Stimulated activated CD4-positive, alpha-beta T cell treated with anti-CD3 and anti-CD28 coated beads, Interleukin-1b, Interleukin-23, amount 100 ng/mL, for 1 hour (primary cell): ENCODE measurements around the gene RAB1A.

Experiments used
- DNase-seq, 2 donors: peaks; one replicate each; pipeline ENCODE4 v3.0.0-alpha.2; 2020; ENCODE audit warnings: low read depth in 2 of 2

The RAB1A gene

DNA sequence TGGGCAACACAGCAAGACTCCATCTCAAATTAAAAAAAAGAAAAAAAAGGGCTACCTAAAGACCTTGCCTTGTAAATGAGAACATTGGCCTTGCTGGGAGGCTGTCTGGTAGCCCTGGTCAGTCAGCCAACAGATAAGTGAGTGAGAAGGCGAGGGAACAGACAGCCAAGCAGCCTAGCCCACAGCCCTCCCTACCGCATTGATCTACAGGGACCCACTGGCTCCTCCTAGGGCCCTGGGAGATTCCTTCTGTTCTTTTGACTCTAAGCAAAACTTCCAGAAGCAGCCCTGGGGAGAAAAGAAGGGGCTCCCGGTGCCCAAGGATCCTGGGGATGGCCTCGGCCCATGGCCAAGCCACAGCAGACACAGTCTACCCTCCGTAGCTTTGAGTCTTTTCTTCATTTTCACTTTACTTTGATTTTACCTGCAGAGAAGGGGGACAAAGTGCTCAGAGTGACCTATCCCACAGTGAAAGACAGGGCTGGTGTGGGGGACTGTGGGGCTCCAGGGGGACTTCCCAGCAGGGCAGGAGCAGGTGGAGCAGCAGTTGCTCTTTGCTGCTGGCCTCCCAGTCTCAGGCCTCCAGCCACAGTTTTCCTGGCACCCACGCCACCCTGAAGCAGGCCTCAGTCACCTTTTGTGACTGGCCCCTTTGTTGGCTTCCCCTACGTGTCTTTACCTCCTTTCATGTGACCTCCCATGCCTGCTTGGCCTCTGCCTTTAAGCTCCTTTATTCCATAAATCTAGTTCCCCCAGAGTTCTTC, 68.6 kb downstream of the RAB1A start:
- DNase-seq, result no peak

DNA sequence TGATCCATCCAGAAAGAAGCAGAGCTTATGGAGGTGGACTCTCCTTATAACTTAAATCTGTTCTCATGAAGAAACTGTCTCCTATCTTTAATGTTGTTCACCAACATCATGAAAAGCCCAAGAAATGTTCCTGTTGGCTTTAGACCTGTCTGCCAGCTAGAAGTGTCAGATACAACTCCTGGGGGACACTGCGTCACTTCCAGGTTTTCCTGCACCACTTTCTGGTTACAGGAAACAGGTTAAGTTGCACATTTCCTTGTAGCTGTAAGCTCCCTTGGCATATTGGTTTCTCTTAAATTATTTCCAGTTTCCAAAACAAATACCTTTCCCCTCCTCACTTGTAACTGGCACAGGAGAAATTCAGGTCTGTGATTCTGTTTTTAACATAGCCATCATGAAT, 70.8 kb downstream of the RAB1A start:
- no peak for DNase-seq

DNA sequence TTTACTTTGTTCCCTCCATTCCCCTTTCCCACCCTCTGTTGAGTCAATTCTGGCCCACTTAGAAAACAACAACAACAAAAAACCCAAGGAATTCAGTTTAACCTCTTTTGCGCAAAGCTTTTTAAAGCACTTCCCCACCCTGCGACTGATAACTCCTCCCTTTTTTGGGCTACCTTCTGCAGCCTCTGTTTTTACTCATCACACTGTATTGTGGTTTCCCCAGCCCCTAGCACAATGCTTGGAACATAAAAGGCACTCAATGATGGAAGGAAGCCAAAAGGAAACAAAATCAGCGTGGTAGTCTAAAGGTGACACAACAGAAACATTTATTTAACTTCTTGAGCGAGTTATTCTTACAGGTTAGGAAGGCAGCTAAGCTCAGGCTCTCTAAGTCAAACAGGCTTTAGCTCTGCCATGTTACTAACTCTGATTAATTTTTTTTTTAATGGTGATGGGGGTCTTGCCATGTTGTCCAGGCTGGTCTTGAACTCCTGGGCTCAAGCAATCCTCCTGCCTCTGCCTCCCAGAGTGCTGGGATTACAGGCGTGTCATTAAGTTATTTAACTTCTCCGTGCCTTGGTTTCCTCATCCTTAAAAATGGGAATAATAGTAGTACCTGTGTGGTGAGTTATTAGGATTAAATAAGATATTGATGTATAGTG, 72.4 kb downstream of the RAB1A start:
- DNase-seq, result peak in 1 of 2 donors; percentile 32

DNA sequence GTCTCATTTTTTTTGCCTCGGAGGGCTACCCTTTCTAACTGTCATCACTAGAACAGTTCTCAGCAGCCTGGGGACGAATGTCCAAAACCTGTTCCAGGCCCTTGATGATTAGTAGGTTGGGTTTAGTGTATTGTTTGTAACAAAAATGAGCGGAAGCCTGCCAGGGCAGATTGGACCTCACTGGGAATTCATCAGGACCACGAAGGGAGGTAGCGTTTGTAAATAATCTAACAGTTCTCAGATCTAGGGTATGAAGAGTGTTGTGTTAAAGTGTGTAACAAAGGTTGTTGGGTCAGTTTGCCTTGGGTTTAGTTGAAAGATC, 72.9 kb downstream of the RAB1A start:
- no peak for DNase-seq

DNA sequence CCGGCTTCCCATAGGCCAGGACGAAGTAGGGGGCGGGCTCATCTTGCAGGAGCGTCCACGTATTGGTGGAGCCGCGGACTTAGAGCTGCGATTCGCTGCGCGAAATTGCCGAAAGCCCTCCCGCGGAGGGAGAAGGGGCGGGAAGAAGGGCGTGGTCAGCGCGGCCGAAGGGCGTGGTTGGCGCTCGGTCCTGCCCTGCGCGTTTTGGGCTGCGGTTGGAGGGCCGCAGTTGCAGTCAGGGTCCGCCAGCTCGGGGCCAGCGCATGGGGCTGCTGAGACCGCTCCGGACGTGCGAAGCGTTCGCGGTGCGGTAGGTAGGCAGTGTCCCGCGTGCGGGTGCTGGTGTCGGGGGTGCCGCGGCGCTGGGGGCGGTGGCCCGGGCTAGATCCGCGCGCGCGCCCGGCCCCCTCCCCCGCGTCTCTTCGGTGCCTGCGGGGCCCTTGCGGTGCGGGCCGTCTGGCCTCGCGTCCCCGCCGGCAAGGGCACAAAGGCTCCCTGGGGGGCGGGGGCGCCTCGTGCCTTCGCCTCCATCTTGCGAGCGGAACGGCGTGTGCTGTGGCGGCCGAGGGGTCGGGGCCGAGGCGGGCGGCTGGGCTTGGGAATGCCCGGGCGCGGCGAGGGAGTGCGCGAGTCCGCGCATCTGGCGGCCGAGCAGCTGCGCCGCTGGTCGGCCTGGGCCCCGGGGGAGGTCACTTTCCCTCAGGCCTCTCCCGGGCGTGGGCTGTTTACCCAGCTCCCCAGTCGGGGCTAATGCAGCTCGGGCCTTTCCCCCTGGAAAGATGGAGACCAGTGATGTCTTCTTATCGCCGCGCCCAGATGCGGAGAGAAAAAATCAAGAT, 73.5 kb downstream of the RAB1A start, which contains the start of gene CEP68:
TSS of gene CEP68 (plus strand) at position 202 of the 839 bp plus-strand sequence. CDS start 13,029 bp downstream, outside the sequence.
- peak; percentile 88 to 95 for DNase-seq

DNA sequence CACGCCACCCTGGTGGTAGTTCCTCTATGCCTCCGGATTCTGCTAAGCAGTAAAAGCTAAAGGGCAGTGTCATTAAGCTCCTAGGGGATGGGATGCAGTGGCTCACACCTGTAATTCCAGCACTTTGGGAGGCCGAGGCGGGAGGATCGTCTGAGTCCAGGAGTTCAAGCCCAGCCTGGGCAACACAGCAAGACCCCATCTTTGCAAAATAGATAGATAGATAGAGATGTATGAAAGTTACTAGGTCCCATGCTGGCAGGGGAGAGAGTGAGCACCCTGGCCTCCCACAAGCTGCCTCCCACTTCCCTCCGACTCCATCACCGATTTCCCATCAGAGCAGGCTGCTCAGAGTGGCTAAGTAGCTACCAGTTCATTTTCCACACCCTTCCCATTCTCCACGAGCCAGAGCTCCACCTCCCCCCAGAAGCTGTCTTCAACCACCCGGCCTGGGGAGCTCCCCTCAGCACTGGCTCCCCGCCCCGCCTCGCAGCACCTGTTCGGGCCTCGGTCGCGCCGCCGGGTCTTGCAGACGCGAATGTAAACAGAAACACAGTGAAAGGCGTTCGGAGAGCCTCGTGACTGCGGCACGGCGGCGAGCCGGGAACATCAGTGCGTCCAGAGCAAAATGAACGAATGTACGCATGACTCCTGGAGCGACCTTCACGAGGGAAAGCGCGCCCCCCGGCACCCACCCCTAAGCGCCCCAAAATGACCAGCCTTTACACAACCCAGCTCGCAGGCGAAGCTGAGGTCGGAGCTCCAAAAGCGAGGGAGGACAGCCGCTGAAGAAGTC, 74.3 kb downstream of the RAB1A start:
- DNase-seq, result peak in 1 of 2 donors; percentile 12

DNA sequence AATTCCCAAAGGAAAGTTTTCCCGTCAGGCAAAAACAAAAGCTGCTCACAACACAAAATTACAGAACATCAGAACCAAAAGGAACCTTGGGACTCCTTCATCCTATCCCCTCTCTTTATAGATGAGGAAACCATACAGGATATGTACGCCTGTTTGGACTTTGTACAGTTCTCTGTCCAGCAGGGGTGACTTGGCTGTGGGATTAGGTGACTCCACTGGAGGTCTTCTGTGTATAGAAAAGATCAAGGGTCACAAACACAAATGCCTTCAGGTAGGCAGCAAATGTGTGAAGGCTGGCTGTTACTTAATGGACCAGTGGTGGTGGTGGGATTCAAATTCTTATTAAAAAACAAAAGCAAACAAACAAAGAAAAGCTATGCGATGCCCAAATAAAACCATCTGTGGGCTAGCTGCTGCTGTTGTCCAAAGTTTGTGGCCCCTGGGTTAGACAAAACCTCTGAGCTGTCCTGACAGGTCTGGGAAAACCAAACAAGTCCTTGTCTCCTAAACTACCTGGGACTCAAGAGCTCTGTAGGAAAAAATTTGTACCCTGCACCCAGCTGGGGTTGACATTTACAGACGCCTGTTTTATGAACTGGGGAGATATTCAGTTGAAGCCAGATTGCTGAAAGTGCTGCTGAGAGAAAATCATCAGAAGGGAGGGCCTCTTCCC, 75.0 kb downstream of the RAB1A start:
- no peak for DNase-seq

DNA sequence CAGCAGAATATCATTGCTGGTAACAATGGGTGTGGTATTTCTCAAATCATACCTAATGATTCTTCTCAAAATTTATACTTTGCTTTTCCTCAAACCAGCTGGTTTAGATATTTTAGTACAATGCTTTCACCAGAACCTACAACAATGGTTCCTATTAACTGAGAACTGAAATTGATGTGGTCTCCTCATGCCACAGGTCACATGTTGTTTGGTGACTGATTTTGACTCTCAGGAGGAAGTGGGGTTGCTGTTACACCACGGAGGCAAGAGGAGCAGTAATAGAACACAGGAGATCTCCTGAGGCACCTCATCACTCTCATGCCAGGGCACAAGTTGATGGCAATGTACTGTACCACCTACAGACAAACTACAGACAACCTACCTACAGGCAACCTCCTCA, 76.7 kb downstream of the RAB1A start:
- no peak for DNase-seq

DNA sequence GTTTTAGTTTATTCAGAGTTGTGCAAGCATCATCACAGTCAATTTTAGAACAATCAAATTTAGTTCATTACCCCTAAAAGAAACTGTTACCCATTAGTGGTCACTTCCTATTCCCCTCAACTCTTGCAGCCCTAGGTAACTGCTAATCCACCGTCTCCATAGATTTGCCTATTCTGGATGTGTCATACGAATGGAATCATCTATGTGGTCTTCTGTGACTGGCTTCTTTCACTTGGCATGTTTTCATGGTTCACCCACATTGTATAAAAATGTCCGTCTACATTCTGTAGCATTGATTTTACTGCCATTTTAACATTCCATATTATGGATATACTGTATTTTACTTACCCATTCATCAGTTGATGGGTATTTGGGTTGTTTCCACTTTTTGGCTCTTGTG, 79.0 kb downstream of the RAB1A start:
- DNase-seq, result no peak

DNA sequence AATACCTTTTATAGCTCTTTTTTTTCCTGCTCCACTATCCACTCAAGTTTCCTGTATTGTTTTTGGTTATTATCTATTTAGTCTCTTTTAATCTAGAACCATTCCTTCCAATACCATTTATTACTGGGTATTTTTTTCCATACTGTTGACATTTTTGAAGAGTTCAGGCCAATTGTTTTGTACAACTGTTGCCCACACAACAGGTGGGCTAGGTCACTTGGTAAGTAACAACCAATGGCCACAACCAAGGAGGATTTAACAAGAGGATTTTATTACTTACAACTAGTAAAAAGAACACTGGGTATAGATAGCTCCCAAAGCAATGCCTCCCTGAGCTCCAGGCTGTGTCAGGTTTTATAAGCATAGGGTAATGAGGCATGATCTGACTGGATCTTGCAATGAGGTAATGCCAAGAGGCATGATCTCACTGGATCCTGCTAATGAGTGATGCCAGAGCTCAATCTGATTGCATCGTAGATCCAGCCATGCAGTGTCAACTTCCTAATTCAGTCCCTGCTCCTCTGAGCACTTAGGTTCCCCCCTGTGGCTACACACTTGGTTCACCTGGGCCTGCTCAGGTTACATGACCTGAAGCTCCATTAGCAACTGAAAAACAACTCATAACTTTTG, 80.8 kb downstream of the RAB1A start:
- no peak for DNase-seq

DNA sequence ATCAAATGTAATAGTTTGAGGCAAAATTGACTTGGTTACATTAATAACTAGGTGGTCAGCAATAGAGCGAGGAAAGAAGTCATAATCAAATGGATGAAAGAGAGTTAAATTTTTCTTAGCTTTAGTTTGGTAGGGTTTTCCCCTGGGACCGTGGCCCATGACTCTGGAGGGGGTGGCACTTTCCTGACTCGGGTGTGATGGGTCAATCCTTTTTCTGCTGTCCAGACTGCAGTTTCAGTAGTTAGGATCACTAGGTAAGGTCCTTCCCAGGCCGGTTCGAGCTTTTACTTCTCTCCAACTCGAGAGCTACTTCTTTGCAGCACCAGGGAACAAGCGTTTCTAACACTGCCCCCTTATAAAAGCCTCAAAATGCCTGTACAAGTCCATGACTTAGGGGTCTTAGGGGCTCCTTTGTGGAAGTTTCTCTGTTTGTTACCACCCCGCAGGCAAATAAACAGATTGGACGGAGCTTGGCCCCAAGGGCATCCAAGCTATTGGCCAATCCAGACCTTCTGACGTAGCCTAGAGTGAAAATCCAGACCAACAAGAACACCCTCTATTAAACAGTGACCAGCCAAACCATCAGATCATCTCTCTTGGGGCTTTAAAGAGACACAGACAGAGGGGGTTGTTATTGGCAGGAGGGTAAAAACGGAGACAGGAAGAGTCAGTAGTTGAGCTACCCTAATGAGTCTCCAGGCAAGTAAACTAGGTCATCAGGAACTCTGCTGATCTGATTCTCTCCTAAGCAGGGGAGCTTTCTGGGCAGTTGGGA, 83.1 kb downstream of the RAB1A start:
- no peak for DNase-seq

DNA sequence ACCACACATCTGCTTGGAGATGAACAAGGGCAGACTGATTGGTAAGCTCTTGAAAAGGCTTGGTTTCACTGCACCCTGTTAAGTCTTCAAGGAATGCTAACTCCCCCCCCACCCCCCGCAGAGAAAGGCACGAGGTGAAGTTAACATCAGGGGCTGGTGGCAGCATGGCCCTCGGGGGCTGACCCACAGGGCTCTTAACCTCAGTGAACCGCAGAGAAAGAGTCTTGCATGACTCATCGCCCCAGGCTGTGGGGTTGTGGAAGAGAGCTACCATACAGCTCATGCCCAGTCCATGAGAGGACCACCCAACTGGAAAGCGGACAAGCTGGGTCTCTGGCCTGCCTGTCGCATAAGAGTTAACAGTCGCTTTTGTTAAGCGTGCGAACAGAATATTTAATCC, 84.3 kb downstream of the RAB1A start:
- DNase-seq, result no peak

DNA sequence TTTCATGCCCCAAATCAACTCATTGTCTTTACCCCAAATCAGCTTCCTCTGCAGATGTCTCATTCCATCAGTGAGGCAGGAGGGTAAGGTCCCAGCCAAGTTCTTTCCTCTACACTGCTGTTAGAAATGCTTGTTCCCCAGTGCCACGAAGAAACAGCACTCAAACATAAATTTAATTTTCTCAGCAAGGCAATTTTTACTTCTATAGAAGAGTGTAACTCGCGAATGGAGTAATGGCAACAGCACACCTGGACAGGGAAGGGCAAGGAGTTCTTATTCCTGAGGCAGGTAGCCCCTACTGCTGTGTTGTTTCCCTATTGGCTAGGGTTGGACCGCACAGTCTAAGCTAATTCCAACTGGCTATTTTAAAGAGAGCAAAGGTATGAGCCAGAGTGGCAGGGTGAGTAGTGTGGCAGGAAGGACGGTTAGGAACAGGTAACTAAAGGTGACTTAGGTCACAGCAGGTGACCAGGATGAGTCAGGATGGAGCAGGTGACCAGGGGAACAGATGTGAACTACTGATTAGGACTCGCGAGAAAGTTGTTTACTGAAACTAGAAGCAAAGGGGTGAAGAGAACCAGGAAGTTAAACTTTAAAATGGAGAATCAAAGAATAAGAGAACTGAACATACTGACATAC, 85.7 kb downstream of the RAB1A start:
- no peak for DNase-seq

DNA sequence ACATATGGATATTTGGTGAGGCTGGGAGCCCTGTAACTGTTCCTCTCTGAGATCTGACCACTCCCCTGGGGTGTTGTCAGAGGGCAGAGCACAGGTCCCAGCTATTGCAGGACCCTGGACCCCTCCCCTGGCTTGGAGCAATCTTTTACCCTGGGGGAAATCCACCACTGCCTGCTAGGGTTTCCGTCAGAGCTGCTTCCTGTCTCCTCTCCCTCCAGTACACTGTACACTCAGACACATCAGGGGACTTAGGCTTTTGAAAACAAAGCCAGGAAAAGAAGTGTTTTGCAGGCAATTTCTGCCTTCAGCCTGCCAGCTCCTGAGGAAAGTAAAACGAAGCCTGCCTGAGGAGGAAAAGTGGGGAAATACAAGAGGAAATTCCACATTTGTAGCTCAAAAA, 86.9 kb downstream of the RAB1A start:
- DNase-seq, result no peak

DNA sequence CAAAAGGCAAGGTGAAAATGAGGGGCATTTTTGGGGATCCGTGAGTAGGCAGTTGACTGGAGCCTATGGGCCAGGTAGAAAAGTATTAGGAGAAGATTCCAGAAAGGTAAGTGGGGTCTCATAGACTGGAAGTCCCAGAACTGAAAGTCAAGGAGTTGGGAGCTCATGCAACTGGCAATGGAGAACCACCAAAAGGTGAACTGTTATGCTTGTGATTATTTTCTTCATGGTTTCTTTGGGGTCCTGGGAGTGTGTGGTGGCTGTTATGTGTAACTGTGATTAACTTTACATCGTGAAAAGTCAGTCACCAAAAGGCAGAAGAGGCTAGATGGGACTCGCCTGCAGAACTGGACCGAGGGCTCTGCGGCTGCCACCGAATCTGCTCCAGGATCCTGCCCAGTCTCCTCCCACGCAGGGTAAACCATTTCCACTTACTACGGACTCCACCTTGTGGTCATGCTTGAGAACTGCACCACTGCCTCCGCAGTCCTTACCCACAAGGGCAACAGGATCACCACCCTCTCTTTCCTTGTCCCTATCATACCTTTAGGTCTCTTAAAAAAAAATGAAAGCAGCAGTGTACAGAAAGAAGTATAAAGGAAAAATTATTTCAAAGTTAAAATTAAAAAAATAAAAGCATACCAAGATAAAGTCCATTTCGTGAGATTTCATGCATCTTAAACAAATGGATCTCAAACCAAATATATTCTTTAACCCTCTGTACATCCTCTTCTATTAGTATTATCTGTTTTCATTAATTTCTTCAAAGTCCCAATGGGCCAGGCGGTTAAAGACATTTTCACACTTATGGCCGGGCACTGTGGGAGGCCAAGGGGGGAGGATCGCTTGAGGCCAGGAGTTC, 89.3 kb downstream of the RAB1A start:
- peak; percentile 44 to 48 for DNase-seq

DNA sequence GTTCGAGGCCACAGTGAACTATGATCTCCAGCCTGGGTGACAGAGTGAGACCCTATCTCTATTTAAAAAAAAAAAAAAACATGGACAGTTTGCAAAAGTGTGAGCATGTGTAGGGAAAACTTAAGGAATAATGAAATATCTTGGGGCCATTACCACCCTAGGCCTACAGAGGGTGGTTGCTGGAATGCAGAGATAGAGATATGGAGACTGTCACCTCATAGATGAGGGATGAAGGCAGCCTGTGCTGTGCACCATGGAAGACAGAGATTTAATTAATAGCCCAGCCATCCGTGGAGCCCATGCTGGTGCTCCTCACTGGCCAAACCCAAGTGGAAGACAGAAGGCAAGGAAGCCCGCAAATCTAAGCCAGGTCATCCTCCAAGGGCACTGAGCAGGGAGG, 90.3 kb downstream of the RAB1A start:
- no peak for DNase-seq

DNA sequence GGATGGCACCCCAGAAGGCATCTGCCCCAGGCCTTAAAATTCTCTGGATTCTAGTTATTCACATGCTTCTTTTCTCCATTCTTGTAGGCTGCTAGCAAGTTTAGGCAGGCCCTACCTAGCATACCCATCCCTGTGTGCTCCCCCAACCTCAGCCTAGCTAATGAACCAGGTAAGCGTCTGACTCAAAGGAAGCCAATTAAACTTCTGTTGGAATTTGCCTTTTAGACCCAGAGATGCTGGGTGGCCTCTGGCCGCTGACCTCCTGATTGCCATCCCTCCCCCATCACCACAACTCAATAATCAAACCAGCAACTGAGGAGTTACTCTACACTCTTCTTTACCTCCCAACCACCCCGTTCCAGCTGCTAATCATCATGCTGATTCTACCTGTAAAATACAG, 92.7 kb downstream of the RAB1A start:
- DNase-seq, result no peak
